GM18520 (cell line): ENCODE data around the gene DIPK1B.

Experiments used
- ATAC-seq: cut with Tn5 transposase; IDR thresholded peaks from one replicate; pipeline ENCODE4 v1.9.1; 2021; ENCODE audit not compliant: unreplicated experiment

The DIPK1B gene

DNA sequence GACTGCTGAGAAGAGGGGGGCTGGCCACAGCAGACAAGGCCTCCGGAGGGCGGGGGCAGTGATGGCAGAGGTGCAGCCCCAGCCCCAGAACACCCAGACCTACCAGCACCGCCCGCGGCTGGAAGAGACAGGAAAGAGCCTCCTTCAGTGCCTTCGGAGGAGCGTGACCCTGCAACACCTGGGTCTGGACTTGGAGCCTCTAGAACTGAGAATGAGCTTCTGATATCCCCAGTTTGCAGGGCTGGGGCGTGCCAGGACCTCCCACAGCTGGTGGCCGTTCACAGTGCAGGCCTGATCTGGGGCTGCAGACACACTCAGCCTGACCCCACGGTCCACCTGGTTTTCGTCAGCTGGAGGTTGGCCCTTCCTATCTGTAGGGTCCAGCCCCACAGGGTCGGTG is 21.2 kb downstream of the DIPK1B start:
- no peak for ATAC-seq

GRCh38 chr9:136734837-136735496 is 22.6 kb downstream of the DIPK1B start:
- ATAC-seq: no peak

GRCh38 chr9:136735812-136736480 is 23.6 kb downstream of the DIPK1B start:
- ATAC-seq: no peak

GRCh38 chr9:136738960-136739359 is 26.6 kb downstream of the DIPK1B start:
- ATAC-seq: no peak

- no peak for ATAC-seq
Measured at GRCh38 chr9:136739509-136739908, 27.1 kb downstream of the DIPK1B start.

GRCh38 chr9:136740069-136740468 is 27.7 kb downstream of the DIPK1B start:
- no peak for ATAC-seq

DNA sequence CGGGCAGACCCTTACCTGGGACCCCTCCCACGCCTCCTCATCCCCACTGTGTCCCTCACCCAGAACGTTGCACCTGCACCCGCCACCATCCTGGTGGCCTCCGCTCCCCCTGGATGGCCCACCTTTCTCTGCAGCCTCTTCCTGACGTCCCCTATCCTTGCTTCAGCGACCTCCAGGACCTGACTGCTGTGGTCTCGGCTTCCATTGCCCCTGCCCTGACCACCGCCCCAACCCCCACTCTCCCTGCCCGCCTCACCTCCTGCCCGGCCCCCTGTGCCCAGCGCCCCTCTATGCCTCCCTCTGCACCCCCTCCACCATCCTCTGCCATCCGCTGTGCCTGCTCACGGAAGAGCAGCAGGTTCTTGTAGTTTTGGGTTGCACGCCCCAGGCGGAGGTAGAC is 28.1 kb downstream of the DIPK1B start:
- no peak for ATAC-seq

GRCh38 chr9:136740971-136741882 is 28.9 kb downstream of the DIPK1B start:
- no peak for ATAC-seq

- ATAC-seq: no peak
Measured at GRCh38 chr9:136741883-136742571, 29.7 kb downstream of the DIPK1B start.

- ATAC-seq: no peak
Measured at GRCh38 chr9:136742591-136743391, 30.4 kb downstream of the DIPK1B start, which contains the start of gene LCN10. LCN10 (minus strand) TSS chr9:136742940; CDS start chr9:136742903, 37 bp downstream.

GRCh38 chr9:136743639-136744211 is 31.4 kb downstream of the DIPK1B start:
- no peak for ATAC-seq

DNA sequence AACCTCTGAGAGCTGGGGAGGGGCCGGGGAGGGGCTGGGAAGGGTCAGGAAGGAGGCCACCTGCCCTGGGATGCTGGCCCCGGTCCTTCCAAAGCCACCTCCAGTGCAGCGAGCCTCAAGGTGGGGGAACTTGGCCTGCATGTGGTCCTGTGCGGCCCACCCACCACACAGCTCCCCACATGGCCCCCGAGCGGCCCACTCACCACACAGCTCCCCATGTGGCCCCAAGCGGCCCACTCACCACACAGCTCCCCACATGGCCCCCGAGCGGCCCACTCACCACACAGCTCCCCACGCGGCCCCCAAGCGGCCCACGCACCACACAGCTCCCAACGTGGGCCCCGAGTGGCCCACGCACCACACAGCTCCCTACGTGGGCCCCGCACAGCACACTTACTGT is 32.4 kb downstream of the DIPK1B start:
- ATAC-seq: no peak

DNA sequence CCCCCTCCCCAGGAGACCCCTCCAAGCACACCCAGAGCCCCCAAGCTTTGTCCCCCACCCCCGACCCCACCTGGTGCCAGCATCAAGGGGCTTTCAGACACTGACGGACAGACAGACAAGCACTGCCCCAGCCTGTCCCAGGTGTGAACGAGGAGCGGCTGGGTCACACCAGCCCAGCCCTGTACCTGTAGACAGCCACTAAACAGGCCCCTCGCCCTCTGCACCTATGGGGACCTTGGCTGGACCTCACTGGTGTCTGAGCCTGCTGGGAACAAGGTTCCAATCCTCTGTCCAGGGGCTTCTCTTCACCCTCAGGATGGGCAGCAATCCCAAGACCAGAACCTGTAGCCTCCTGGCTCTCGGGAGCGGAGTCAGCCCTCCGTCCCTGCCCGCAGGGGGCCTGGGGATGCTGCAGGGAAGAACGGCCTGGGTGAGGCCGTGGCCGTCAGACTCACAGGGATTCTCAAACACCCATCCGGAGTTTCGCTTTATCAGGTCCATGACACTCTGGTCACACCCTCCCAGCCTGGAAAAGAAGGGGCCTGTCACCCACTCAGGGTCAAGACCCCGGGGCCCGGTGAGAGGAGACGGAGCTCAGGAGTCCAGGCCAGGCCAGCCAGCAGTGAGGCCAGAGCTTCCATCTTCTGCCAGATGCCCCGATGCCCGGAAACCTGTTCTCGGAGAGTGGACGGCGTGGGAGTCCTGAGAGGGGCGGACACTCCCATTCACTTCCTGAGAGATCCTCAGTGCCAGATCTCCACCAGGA is 33.2 kb downstream of the DIPK1B start:
- ATAC-seq: no peak

DNA sequence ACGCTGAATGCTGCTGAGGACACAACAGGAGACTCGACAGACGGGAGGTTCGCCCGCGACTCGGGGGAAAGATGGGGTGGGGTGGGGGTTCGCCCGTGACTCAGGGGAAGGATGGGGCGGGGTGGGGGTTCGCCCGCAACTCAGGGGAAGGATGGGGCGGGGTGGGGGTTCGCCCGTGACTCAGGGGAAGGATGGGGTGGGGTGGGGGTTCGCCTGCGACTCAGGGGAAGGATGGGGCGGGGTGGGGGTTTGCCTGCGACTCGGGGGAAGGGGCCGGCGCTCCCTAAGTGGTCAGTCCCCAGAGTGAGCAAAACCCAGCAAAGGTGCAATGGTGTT is 33.8 kb downstream of the DIPK1B start:
- ATAC-seq: no peak

GRCh38 chr9:136746621-136747020 is 34.2 kb downstream of the DIPK1B start:
- no peak for ATAC-seq

DNA sequence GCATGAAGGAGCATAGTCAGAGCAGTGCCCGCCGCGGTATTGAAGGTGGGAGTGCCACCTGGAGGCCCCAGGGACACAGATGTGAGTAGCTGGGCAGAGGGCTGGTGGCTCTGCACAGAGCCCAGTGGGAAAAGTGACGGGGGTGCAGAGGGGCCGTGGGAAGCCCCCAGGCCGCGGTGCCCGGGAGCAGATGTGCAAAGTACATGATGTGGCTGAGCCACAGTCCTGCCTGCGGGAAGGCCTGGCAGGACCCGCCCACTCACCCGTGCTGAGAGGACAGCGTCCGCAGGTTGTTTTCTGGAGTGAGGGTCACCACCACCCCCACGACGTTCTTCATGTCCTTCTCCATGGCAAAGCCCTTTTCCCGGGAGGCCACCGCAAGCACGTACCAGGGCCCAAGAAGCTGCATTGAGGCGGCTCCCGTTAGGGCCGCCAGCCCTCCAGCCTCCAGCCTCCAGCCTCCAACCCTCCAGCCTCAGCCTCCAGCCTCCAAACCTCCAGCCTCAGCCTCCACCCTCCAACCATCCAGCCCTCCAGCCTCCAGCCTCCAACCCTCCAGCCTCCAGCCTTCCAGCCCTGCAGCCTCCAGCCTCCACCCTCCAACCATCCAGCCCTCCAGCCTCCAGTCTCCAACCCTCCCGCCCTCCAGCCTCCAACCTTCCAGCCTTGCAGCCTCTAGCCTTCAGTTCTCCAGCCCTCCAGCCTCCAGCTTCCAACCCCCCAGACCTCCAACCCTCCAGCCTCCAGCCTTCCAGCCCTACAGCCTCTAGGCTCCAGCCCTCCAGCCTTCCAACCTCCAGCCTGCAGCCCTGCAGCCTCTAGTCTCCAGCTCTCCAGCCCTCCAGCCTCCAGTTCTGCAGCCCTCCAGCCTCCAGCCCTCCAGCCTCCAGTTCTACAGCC is 35.0 kb downstream of the DIPK1B start:
- ATAC-seq: no peak

GRCh38 chr9:136748201-136748600 is 35.8 kb downstream of the DIPK1B start, which contains the start of gene LCN6:
LCN6 (minus strand) TSS chr9:136748525; CDS start chr9:136748483, 42 bp downstream.
- no peak for ATAC-seq
